HG02571 (cell line): ENCODE measurements around the gene MAML3.

Source experiments
- ATAC-seq: cut with Tn5 transposase; IDR thresholded peaks from one replicate; pipeline ENCODE4 v1.9.1; 2021; ENCODE audit warnings: mild to moderate bottlenecking, moderate library complexity; ENCODE audit not compliant: unreplicated experiment

MAML3 gene

GRCh38 chr4:139769364-139769763 is 384.6 kb downstream of the MAML3 start:
- no peak for ATAC-seq

GRCh38 chr4:139768896-139769295 is 385.1 kb downstream of the MAML3 start:
- no peak for ATAC-seq

GRCh38 chr4:139768366-139768765 is 385.6 kb downstream of the MAML3 start:
- no peak for ATAC-seq

- no peak for ATAC-seq
Measured at GRCh38 chr4:139767585-139767984, 386.4 kb downstream of the MAML3 start.

- ATAC-seq = no peak
Measured at GRCh38 chr4:139767168-139767567, 386.8 kb downstream of the MAML3 start.

- no peak for ATAC-seq
Measured at GRCh38 chr4:139764686-139765310, 389.2 kb downstream of the MAML3 start.

GRCh38 chr4:139764182-139764581 is 389.8 kb downstream of the MAML3 start:
- no peak for ATAC-seq

GRCh38 chr4:139763672-139764071 is 390.3 kb downstream of the MAML3 start:
- no peak for ATAC-seq

- ATAC-seq = no peak
Measured at GRCh38 chr4:139763205-139763604, 390.8 kb downstream of the MAML3 start.

GRCh38 chr4:139762720-139763119 is 391.3 kb downstream of the MAML3 start:
- ATAC-seq = no peak

GRCh38 chr4:139761461-139761860 is 392.5 kb downstream of the MAML3 start:
- no peak for ATAC-seq

GRCh38 chr4:139760567-139760966 is 393.4 kb downstream of the MAML3 start:
- no peak for ATAC-seq

GRCh38 chr4:139759097-139759496 is 394.9 kb downstream of the MAML3 start:
- no peak for ATAC-seq

GRCh38 chr4:139756391-139757180 is 397.4 kb downstream of the MAML3 start:
- ATAC-seq = no peak

- no peak for ATAC-seq
Measured at GRCh38 chr4:139754938-139755337, 399.0 kb downstream of the MAML3 start.

GRCh38 chr4:139753686-139754085 is 400.3 kb downstream of the MAML3 start:
- no peak for ATAC-seq

GRCh38 chr4:139749835-139750498 is 404.0 kb downstream of the MAML3 start:
- ATAC-seq = no peak

- ATAC-seq = no peak
Measured at GRCh38 chr4:139749338-139749737, 404.6 kb downstream of the MAML3 start.

GRCh38 chr4:139746431-139747171 is 407.4 kb downstream of the MAML3 start:
- ATAC-seq = no peak

- no peak for ATAC-seq
Measured at GRCh38 chr4:139745111-139745639, 408.8 kb downstream of the MAML3 start.

- ATAC-seq = no peak
Measured at GRCh38 chr4:139744232-139744631, 409.8 kb downstream of the MAML3 start.
